ENCODE measurements around the gene MLYCD.

DNA sequence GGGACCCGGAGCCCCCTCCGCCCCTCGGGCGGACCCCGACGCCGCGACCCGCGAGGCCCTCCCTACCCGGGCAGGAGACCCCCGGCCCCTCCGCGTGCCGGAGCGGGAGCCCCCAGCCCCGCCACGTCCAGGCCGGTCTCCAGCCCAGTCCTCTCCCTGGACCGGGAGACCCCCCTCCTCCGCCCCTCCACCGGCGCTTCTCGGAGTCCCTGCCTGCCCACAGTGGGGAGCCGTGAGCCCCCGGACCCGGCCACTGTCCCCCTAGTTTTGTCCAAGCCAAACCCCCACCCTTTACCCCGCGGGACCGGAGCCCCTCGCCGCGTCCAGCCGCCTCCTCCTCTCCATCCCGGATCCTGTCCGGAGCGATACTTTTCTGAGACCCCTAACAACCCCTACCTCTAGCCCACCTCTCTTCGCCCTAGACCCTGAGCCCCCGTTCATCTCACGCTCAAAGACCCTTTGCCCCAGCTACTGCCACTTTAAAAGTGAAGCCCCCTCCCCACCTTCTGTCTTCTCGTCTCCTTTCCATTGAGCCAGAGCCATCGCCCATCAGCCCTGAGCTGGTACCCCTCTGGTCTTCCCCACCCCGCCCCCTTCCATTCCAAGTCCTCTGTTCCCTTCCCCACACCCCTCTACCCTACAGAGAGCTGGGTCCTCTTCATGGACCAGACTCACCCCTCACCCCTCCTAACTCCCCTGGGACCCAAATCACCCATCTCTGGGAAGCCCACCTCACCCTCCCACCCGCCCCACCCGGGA lies 70.2 kb downstream of the MLYCD start:
- TF ChIP-seq POLR2AphosphoS5 (IDR thresholded peaks at IDR 0.05) (no peak), EP300 (IDR thresholded peaks at IDR 0.05; ENCODE audit: low read depth) (no peak)
- TF ChIP-seq, protein P1, sequence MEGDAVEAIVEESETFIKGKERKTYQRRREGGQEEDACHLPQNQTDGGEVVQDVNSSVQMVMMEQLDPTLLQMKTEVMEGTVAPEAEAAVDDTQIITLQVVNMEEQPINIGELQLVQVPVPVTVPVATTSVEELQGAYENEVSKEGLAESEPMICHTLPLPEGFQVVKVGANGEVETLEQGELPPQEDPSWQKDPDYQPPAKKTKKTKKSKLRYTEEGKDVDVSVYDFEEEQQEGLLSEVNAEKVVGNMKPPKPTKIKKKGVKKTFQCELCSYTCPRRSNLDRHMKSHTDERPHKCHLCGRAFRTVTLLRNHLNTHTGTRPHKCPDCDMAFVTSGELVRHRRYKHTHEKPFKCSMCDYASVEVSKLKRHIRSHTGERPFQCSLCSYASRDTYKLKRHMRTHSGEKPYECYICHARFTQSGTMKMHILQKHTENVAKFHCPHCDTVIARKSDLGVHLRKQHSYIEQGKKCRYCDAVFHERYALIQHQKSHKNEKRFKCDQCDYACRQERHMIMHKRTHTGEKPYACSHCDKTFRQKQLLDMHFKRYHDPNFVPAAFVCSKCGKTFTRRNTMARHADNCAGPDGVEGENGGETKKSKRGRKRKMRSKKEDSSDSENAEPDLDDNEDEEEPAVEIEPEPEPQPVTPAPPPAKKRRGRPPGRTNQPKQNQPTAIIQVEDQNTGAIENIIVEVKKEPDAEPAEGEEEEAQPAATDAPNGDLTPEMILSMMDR (IDR thresholded peaks at IDR 0.05): no peak
